GM06990 (cell line): ENCODE results near the gene CDH22.

Experiments used
- DNase-seq: peaks from one replicate; pipeline ENCODE4 v3.0.0-alpha.2; 2011; ENCODE audit not compliant: insufficient read length; ENCODE audit errors: extremely low read depth
- H3K27me3 ChIP-seq: replicated peaks from 2 replicates; pipeline ENCODE4 v1.6.0; 2011; ENCODE audit warnings: low read length; ENCODE audit not compliant: control insufficient read depth, insufficient read depth
- H3K36me3 ChIP-seq: 2 replicates; pipeline ENCODE4 v1.5.1; 2011; ENCODE audit warnings: low read length; ENCODE audit not compliant: control insufficient read depth, insufficient read depth
- H3K4me3 ChIP-seq: replicated peaks from 2 replicates; pipeline ENCODE4 v1.5.1; 2011; ENCODE audit warnings: low read depth, mild to moderate bottlenecking, control low read depth, low read length
- CTCF ChIP-seq: IDR thresholded peaks from 2 replicates; pipeline ENCODE4 v1.5.1; 2011; ENCODE audit warnings: low read length, control low read depth, mild to moderate bottlenecking, inconsistent platforms; ENCODE audit not compliant: insufficient read depth, poor library complexity, severe bottlenecking

The CDH22 gene

GRCh38 chr20:46341074-46342009, 33.0 kb upstream of the CDH22 start:
- TF ChIP-seq CTCF, result no peak
- Histone ChIP-seq H3K27me3 (peaks cover 7% of the 10 kb centered on the region), H3K4me3 (no peak overlapping the region), H3K36me3 (peaks cover 1% of the 10 kb centered on the region; the same call in 1 of the 2 replicates)
- no peak for DNase-seq

GRCh38 chr20:46339037-46339436, 30.7 kb upstream of the CDH22 start:
- H3K36me3 ChIP-seq, result no peaks in the 10 kb centered on the region
- no peak overlapping the region for H3K4me3 ChIP-seq
- no peak for TF ChIP-seq CTCF
- DNase-seq, result no peak
- peaks cover 10% of the 10 kb centered on the region for H3K27me3 ChIP-seq

- no peak for DNase-seq
- no peak overlapping the region for H3K4me3 ChIP-seq
- peaks cover 7% of the 10 kb centered on the region for H3K27me3 ChIP-seq
- TF ChIP-seq CTCF, result no peak
- H3K36me3 ChIP-seq, result no peaks in the 10 kb centered on the region
Observed at GRCh38 chr20:46336735-46337134, 28.4 kb upstream of the CDH22 start.

- no peak for TF ChIP-seq CTCF
- peaks cover 6% of the 10 kb centered on the region for H3K27me3 ChIP-seq
- no peaks in the 10 kb centered on the region for H3K36me3 ChIP-seq
- H3K4me3 ChIP-seq, result no peak overlapping the region
- no peak for DNase-seq
Observed at GRCh38 chr20:46334303-46334904, 26.1 kb upstream of the CDH22 start.

GRCh38 chr20:46333161-46333991, 25.1 kb upstream of the CDH22 start:
- no peaks in the 10 kb centered on the region for H3K36me3 ChIP-seq
- no peak for TF ChIP-seq CTCF
- no peak for DNase-seq
- peaks cover 3% of the 10 kb centered on the region for H3K27me3 ChIP-seq
- no peak overlapping the region for H3K4me3 ChIP-seq
